ENCODE data around the gene SPDYE17. TPM values are rescaled to one million over a fixed set of nuclear protein-coding genes. Genes with fewer than 3 reads are reported as not detected.
"Not testable (repeated sequence)": the region's sequence is repeated elsewhere in the genome, so short reads cannot be mapped to it uniquely, and the experiment has no call there.

Gene SPDYE17
- polyA plus RNA-seq, 2 donors, result not detected

GRCh38 chr7:77026349-77026748, 5.8 kb downstream of the SPDYE17 start:
- not testable (repeated sequence) for H3K27me3 ChIP-seq (ENCODE audit: control insufficient read depth in 1 of 2, insufficient read depth in 2 of 2, low read length in 2 of 2); H3K4me1 ChIP-seq (ENCODE audit: control insufficient read depth in 2 of 2, insufficient read depth in 2 of 2, low read length in 1 of 2); H3K27ac ChIP-seq (ENCODE audit: low read depth in 2 of 2, low read length in 1 of 2); H3K36me3 ChIP-seq (ENCODE audit: control insufficient read depth in 2 of 2, insufficient read depth in 2 of 2, low read length in 1 of 2); H3K9me3 ChIP-seq (ENCODE audit: control insufficient read depth in 2 of 2, insufficient read depth in 1 of 2, low read depth in 1 of 2, low read length in 1 of 2); H3K4me3 ChIP-seq (ENCODE audit: low read depth in 1 of 2, low read length in 2 of 2)
- 94 to 95% methylated on average over 7 of the region's 10 CpGs for WGBS, 2 donors

- H3K27ac ChIP-seq (ENCODE audit: low read depth in 2 of 2, low read length in 1 of 2); H3K27me3 ChIP-seq (ENCODE audit: control insufficient read depth in 1 of 2, insufficient read depth in 2 of 2, low read length in 2 of 2): not testable (repeated sequence)
- 50 to 67% methylated on average over 10 to 11 of the region's 16 CpGs for WGBS, 2 donors
These were observed 22.0 kb downstream of the SPDYE17 start for GRCh38 chr7:77010074-77010680.

GRCh38 chr7:77008000-77008399, 24.2 kb downstream of the SPDYE17 start:
- not testable (repeated sequence) for H3K9me3 ChIP-seq (ENCODE audit: control insufficient read depth in 2 of 2, insufficient read depth in 1 of 2, low read depth in 1 of 2, low read length in 1 of 2); H3K27me3 ChIP-seq (ENCODE audit: control insufficient read depth in 1 of 2, insufficient read depth in 2 of 2, low read length in 2 of 2); H3K4me1 ChIP-seq (ENCODE audit: control insufficient read depth in 2 of 2, insufficient read depth in 2 of 2, low read length in 1 of 2); H3K4me3 ChIP-seq (ENCODE audit: low read depth in 1 of 2, low read length in 2 of 2); H3K36me3 ChIP-seq (ENCODE audit: control insufficient read depth in 2 of 2, insufficient read depth in 2 of 2, low read length in 1 of 2)
- 30 to 43% methylated on average over 10 of the region's 10 CpGs for WGBS, 2 donors
- peak overlapping the region in 1 of 2 donors; percentile 65 for H3K27ac ChIP-seq (ENCODE audit: low read depth in 2 of 2, low read length in 1 of 2)

More at GRCh38 chr7:77010074-77010680, 22.0 kb downstream of the SPDYE17 start:
- not testable (repeated sequence) for H3K4me1 ChIP-seq (ENCODE audit: control insufficient read depth in 2 of 2, insufficient read depth in 2 of 2, low read length in 1 of 2); H3K36me3 ChIP-seq (ENCODE audit: control insufficient read depth in 2 of 2, insufficient read depth in 2 of 2, low read length in 1 of 2); H3K4me3 ChIP-seq (ENCODE audit: low read depth in 1 of 2, low read length in 2 of 2); H3K9me3 ChIP-seq (ENCODE audit: control insufficient read depth in 2 of 2, insufficient read depth in 1 of 2, low read depth in 1 of 2, low read length in 1 of 2)

GRCh38 chr7:77006127-77007110, 25.7 kb downstream of the SPDYE17 start:
- peak overlapping the region; percentile 27 to 55 for H3K27ac ChIP-seq (ENCODE audit: low read depth in 2 of 2, low read length in 1 of 2)

GRCh38 chr7:77005461-77006057, 26.6 kb downstream of the SPDYE17 start:
- not testable (repeated sequence) for H3K36me3 ChIP-seq (ENCODE audit: control insufficient read depth in 2 of 2, insufficient read depth in 2 of 2, low read length in 1 of 2)
- 79 to 81% methylated on average over 17 to 23 of the region's 27 CpGs for WGBS, 2 donors

More at GRCh38 chr7:77006127-77007110, 25.7 kb downstream of the SPDYE17 start:
- H3K4me1 ChIP-seq (ENCODE audit: control insufficient read depth in 2 of 2, insufficient read depth in 2 of 2, low read length in 1 of 2); H3K36me3 ChIP-seq (ENCODE audit: control insufficient read depth in 2 of 2, insufficient read depth in 2 of 2, low read length in 1 of 2); H3K9me3 ChIP-seq (ENCODE audit: control insufficient read depth in 2 of 2, insufficient read depth in 1 of 2, low read depth in 1 of 2, low read length in 1 of 2); H3K4me3 ChIP-seq (ENCODE audit: low read depth in 1 of 2, low read length in 2 of 2); H3K27me3 ChIP-seq (ENCODE audit: control insufficient read depth in 1 of 2, insufficient read depth in 2 of 2, low read length in 2 of 2): not testable (repeated sequence)
- WGBS, 2 donors, result 54 to 60% methylated on average over 9 to 13 of the region's 22 CpGs

GRCh38 chr7:77004151-77004550, 28.0 kb downstream of the SPDYE17 start:
- H3K4me1 ChIP-seq (ENCODE audit: control insufficient read depth in 2 of 2, insufficient read depth in 2 of 2, low read length in 1 of 2); H3K4me3 ChIP-seq (ENCODE audit: low read depth in 1 of 2, low read length in 2 of 2); H3K9me3 ChIP-seq (ENCODE audit: control insufficient read depth in 2 of 2, insufficient read depth in 1 of 2, low read depth in 1 of 2, low read length in 1 of 2); H3K27ac ChIP-seq (ENCODE audit: low read depth in 2 of 2, low read length in 1 of 2); H3K36me3 ChIP-seq (ENCODE audit: control insufficient read depth in 2 of 2, insufficient read depth in 2 of 2, low read length in 1 of 2); H3K27me3 ChIP-seq (ENCODE audit: control insufficient read depth in 1 of 2, insufficient read depth in 2 of 2, low read length in 2 of 2): not testable (repeated sequence)
- WGBS, 2 donors, result 78 to 83% methylated on average over 10 to 12 of the region's 18 CpGs

More at GRCh38 chr7:77005461-77006057, 26.6 kb downstream of the SPDYE17 start:
- not testable (repeated sequence) for H3K9me3 ChIP-seq (ENCODE audit: control insufficient read depth in 2 of 2, insufficient read depth in 1 of 2, low read depth in 1 of 2, low read length in 1 of 2); H3K4me1 ChIP-seq (ENCODE audit: control insufficient read depth in 2 of 2, insufficient read depth in 2 of 2, low read length in 1 of 2); H3K27me3 ChIP-seq (ENCODE audit: control insufficient read depth in 1 of 2, insufficient read depth in 2 of 2, low read length in 2 of 2); H3K4me3 ChIP-seq (ENCODE audit: low read depth in 1 of 2, low read length in 2 of 2)
- peak overlapping the region in 1 of 2 donors; percentile 1 for H3K27ac ChIP-seq (ENCODE audit: low read depth in 2 of 2, low read length in 1 of 2)

GRCh38 chr7:77003241-77003640, 28.9 kb downstream of the SPDYE17 start:
- 93 to 94% methylated on average over 10 of the region's 10 CpGs for WGBS, 2 donors

GRCh38 chr7:77002678-77003233, 29.4 kb downstream of the SPDYE17 start:
- 73 to 77% methylated on average over 20 to 21 of the region's 21 CpGs for WGBS, 2 donors
- H3K9me3 ChIP-seq (ENCODE audit: control insufficient read depth in 2 of 2, insufficient read depth in 1 of 2, low read depth in 1 of 2, low read length in 1 of 2); H3K4me3 ChIP-seq (ENCODE audit: low read depth in 1 of 2, low read length in 2 of 2); H3K27me3 ChIP-seq (ENCODE audit: control insufficient read depth in 1 of 2, insufficient read depth in 2 of 2, low read length in 2 of 2); H3K4me1 ChIP-seq (ENCODE audit: control insufficient read depth in 2 of 2, insufficient read depth in 2 of 2, low read length in 1 of 2); H3K27ac ChIP-seq (ENCODE audit: low read depth in 2 of 2, low read length in 1 of 2): not testable (repeated sequence)
- H3K36me3 ChIP-seq (ENCODE audit: control insufficient read depth in 2 of 2, insufficient read depth in 2 of 2, low read length in 1 of 2), result peaks cover 0 to 10% of the 10 kb centered on the region in 2 donors

More at GRCh38 chr7:77003241-77003640, 28.9 kb downstream of the SPDYE17 start:
- H3K36me3 ChIP-seq (ENCODE audit: control insufficient read depth in 2 of 2, insufficient read depth in 2 of 2, low read length in 1 of 2); H3K9me3 ChIP-seq (ENCODE audit: control insufficient read depth in 2 of 2, insufficient read depth in 1 of 2, low read depth in 1 of 2, low read length in 1 of 2); H3K27ac ChIP-seq (ENCODE audit: low read depth in 2 of 2, low read length in 1 of 2); H3K4me3 ChIP-seq (ENCODE audit: low read depth in 1 of 2, low read length in 2 of 2); H3K4me1 ChIP-seq (ENCODE audit: control insufficient read depth in 2 of 2, insufficient read depth in 2 of 2, low read length in 1 of 2); H3K27me3 ChIP-seq (ENCODE audit: control insufficient read depth in 1 of 2, insufficient read depth in 2 of 2, low read length in 2 of 2): not testable (repeated sequence)

- H3K4me3 ChIP-seq (ENCODE audit: low read depth in 1 of 2, low read length in 2 of 2); H3K27ac ChIP-seq (ENCODE audit: low read depth in 2 of 2, low read length in 1 of 2); H3K27me3 ChIP-seq (ENCODE audit: control insufficient read depth in 1 of 2, insufficient read depth in 2 of 2, low read length in 2 of 2); H3K9me3 ChIP-seq (ENCODE audit: control insufficient read depth in 2 of 2, insufficient read depth in 1 of 2, low read depth in 1 of 2, low read length in 1 of 2); H3K4me1 ChIP-seq (ENCODE audit: control insufficient read depth in 2 of 2, insufficient read depth in 2 of 2, low read length in 1 of 2): not testable (repeated sequence)
- peaks cover 0 to 16% of the 10 kb centered on the region in 2 donors for H3K36me3 ChIP-seq (ENCODE audit: control insufficient read depth in 2 of 2, insufficient read depth in 2 of 2, low read length in 1 of 2)
- WGBS, 2 donors, result 52 to 55% methylated on average over 15 of the region's 15 CpGs
These were observed 30.1 kb downstream of the SPDYE17 start for GRCh38 chr7:77002104-77002503.
